HG02678 (cell line): ENCODE results near the gene DOCK4.
A peak's percentile ranks its signal among the peaks of the same experiment; 100 is the strongest.

Experiments
- ATAC-seq: cut with Tn5 transposase; IDR thresholded peaks from one replicate; pipeline ENCODE4 v1.9.1; 2021; ENCODE audit warnings: mild to moderate bottlenecking, moderate library complexity; ENCODE audit not compliant: unreplicated experiment

Gene DOCK4

DNA sequence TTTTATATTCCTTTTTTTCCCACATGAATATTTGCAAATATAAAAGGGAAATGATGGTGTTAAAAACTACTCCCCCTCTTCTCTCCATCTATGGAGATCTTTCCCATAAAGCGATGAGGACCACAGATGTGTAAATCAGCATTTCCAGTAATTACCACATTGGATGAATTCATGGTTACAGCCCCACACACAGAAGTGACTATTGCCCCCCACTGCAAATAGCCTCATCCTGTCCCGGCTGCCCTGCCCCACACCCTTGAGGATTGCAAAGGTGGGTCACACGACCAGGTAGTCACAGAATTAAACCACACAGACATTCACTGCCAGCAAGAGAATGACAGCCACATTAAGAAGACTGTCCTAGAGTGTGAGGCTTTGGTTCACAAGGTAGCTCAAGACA is 145.1 kb downstream of the DOCK4 start:
- ATAC-seq: no peak

DNA sequence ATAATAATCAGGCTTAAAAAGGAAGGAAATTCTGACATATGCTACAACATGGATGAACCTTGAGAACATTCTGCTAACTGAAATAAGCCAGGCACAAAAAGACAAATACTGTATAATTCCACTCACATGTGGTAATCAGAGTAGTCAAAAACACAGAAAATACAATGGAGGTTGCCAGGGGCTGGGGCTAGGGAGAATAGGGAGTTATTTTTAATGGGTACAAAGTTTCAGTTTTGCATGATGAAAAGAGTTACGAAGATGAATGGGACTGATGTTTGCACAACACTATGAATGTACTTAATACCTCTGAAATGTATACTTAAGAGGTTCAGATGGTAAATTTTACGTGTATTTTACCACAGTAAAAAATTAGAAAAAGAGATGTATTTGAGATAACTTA is 145.6 kb downstream of the DOCK4 start:
- no peak for ATAC-seq

DNA sequence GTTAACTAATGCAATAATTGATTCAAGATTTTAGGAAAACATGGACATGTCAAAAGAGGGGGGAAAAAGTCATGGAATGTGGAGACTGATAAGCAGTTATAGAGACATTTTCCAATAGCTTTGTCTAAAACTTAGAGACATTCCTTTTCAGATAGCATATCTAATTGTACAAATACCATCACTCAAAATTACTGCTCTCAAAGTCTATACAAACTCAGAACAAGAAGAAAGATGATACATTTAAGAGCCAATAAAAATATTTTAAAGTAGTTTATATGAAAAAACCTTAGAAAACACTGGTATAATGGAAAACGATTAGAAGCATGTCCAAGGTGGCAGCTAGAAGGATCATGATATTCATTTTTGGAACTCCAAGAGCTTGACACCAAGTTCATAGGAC is 146.5 kb downstream of the DOCK4 start:
- ATAC-seq: no peak

DNA sequence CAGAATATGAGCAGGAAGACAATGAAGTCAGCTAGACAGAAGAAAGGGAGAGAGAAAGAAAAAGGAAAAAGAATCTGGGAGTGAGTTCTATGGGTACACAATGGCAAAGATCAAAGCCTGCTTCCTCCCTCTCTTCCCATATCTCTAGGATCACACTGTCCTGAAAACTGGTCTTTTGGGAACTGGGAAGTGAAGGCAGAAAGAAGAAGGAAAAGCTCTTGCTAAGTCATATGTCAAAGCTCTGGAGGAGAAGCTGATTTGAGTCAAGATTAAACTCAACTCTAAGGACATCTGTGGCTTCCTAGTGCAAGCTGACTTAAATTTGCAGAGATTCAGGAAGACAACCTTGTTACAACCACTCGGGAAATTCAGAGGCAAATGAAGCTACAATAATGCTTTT is 147.5 kb downstream of the DOCK4 start:
- ATAC-seq: no peak

DNA sequence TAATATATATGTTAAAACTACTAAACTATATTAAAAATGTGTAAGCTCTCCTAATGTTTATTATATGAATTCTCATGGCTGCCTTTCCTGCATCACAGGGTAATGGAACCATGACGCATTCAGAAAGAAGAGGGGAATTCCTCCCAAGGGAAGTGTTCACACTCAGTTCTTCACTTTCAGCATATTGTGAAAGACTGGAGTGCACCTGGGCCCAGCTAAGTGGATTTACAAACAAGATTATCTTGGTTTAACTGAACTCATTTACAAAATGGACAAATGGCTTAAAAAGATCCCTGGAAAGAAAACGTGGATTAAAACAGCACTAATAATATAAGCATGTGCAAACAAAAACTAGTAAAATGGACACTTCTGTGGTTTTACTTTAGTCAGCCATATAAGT is 149.8 kb downstream of the DOCK4 start:
- ATAC-seq: peak; percentile 87

DNA sequence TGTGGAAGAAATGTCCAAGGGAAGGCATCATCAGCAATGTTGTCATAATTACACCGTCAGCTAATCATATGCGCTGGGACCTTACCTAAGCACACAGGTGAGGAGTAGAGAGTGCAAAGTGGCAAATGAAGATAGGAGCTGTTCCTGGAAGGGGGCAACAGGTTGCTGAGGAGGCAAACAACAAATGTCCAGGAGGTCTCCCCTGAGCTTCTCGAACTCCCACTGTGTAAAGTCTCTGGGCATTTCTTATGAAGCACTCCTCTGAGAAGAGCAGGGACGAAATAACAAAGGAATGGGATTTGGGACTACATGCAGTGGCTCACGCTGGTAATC is 152.5 kb downstream of the DOCK4 start:
- no peak for ATAC-seq

DNA sequence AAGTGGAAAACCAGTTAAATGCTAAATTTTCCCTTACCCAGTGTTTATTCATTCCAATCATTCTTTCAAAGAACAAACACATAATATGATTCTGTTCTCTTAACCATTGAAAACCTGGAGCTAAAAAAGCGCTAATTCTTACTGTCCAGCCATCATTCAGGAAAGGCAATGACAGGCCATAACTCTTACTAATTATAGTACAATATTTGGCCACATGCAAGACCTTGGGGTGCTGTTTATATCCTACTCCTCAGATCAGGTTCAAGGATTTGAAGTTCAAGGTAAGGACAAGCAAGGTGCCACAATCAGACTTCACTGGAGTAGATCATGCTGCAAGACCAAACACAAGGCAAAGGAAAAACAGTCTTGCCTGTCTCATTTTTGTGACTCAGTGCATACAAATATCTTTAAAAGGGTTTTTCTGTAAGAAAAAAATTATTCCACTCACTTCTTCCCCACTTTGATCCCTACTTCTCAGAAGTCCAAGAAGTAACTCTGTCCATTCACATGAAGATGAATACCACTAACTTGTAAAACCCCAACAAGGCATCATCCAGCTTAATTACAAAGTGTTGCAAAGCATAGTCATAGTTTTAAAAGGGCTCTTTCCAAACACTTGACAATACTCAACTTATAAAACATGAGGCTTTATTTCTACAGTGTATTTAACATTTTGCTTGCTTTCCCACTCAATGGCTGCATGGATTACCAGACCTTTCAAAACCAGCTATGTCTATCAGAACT is 153.0 kb downstream of the DOCK4 start:
- no peak for ATAC-seq

DNA sequence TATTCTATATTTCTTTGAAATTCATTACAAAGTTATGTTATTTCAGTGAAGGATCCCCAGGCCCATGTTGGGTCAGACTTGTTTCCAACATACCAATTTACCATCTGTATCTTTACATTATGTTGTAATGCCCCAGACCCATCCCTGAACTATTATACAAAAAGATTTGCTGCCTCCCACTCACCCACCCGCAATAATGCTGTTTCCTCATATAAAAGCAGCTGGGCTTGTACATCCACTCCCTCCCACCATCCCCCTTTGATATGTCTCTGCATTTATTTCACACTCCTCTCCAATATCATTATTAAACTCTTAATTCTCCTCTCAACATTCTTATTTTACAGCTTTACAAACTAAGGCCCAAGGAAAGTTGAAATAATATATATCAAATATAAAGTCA is 153.7 kb downstream of the DOCK4 start:
- ATAC-seq: no peak

DNA sequence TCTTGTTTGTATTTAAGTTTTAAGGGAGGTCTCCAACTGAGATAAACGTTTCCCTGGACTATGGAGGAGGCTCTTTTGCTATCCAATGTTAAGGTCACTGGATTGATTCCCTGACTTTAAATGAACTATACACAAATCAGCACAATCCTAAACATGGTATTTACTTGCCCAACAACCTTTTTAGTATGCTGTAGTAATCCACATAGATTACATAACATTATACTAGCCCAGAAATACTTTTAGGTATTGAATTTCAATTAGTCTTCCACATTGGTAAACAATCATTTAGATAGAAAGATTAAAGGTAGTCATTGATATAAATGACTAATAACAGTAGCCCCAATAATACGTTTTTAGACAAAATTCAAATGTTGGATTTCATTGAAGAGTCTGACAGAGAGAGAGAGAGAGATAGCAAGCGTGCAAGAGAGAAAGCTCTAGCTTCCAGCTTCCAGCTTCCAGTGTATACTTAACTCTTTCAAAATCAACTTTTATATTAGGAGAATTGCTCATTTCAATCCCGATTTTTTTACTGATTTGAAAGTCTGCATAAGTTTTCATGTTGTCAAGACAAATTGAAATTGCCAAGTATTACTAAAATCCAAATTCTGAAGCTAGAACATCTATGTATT is 155.8 kb downstream of the DOCK4 start:
- no peak for ATAC-seq

DNA sequence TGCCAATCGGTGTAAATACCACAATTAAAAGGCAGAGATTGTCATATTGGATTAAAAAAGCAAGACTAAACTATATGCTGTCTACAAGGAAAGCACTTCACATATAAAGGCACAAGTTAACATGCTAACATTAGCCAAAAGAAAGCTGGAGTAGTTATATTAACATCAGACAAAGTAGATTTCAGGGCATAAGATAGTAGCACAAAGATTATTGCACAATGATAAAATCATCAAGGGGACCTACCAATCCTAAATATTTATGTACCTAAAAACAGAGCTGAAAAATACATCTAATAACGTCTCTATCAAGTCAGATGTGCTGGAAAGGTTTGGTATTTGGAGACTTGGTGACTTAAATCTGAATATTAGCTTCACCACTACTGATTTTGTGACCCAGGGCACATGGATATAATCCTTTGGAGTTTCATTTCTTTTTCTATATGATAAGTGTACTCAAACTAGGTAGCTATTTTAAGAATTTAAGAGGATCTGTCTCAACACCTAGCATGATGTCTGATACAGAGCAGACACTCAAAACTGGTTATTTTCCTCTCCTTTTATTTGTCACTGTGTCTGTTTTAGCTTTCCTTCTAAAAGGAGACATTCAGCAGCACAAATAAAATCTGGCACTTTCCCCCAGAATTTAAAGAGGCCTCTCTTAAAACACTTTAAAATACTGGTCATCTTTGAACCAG is 156.5 kb downstream of the DOCK4 start:
- ATAC-seq: no peak

DNA sequence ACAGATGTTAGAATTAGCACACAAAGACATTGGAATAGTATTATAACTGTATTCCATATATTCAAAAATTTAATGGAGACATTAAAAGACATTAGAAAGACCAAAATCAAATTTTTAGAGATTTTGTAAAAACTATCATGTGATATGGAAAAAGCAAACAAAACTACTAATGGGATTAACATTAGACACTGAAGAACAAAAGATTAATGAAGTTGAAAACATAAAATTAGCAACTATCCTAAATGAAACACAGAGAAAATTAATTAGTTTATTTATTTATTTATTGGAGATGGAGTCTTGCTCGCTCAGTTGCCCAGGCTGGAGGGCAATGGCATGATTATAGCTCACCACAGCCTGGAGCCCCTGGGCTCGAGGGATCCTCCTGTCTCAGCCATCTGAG is 158.8 kb downstream of the DOCK4 start:
- ATAC-seq: no peak

DNA sequence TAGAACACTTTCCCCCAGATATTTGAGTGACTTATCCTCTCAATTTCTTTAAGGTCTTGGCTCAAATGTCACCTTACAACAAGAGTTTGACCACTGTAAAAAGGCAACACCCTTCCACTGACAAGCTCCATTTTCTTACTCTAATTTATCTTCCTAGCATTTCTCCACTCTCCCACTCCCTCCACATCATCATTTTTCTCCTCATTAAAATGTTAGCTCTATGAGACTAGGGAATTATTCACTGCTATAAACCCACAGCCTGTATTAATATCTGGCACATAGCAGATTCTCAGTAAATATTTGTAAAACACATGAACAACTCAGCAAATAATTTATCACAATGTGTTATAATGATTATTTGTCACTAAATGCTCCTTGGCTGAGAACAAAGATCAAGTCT is 161.0 kb downstream of the DOCK4 start:
- no peak for ATAC-seq

DNA sequence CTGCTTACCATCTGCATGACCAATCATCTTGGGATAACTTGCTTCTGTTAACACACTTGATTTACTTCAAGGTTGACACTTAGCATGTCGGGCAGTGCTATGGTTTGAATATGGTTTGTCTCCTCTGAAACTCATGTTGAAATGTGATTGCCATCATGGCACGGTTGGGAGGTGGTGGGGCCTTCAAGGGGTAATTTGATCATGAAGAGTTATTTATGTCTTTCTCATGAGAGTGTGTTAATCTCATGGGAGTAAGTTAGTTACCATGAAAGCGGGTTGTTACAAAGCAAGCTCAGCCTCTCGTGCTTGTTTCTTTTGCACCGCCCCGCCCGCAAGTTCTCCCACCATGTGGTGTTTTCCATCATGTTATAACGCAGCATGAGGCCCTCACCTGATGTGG is 163.6 kb downstream of the DOCK4 start:
- no peak for ATAC-seq

DNA sequence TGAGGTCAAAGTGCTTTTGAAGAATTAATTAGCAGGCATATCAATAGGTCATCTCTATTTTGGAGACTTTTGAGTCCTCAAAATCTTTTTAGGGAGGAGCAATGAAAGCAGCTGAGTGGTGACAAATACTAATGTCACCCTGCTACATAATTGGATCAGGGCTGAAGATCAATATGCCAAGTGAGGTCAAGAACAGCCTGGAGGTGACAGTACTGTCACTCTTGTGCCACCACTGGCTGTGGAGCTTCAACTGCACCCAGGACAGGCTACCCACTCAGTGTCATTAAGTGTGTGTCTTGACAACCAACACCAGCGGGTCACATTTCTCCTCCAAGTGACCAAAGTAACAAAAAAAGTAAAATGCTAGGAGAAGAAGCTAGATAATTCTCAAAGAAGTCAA is 167.8 kb downstream of the DOCK4 start:
- ATAC-seq: no peak

DNA sequence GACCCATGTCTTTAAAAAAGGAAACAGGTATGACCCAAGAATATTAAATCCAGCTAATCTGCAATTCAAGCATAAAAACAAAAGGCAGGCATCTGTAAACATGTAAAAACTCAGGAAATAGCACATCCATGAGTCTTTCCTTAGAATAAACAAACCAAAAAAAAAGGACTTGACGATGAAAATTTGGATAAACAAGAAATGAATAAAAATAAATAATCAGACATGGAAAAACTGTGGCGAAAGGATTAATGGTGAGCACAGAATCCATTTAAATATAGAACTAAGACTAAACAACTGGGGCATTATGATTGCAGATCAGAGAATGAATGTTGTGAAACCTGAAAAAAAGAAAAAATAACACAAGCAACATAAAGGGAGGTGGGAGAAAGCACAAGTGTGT is 170.1 kb downstream of the DOCK4 start:
- no peak for ATAC-seq

DNA sequence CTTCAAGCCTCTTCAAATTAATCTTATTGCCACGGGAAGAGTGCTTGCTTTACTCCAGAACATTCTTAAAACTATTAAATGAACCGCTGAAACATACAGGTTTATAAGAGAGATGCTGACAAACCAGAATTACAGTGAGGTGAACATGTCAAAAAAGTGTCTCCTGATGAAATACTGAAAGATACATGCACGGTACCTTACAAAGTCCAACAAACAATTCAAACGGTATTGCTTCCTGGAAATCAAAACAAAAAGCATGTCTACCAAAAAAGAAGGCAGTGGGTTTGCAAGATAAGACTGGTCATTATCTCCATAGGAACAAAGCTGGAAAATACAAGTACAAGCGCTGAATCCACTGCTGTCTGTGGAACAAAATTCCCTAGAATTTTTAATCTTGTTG is 174.5 kb downstream of the DOCK4 start:
- no peak for ATAC-seq

DNA sequence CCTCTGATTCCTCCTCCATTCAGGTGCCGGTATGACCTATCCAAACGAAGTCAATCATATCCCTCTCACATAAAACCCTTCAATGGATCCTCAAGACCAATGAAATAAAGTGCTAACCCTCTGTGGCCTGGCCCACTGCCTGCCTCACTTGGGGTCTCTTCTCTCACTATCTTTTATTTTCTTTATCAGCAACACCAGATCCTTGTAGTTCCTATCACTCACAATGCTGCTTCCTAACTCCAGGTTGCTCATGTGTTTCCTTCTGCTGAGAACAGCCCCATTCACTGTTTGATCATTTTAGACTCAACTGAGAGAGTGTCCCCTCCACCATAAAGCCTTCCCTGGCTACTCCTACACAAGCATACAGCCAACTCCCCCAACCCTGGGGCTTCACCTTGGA is 180.6 kb downstream of the DOCK4 start:
- ATAC-seq: no peak

DNA sequence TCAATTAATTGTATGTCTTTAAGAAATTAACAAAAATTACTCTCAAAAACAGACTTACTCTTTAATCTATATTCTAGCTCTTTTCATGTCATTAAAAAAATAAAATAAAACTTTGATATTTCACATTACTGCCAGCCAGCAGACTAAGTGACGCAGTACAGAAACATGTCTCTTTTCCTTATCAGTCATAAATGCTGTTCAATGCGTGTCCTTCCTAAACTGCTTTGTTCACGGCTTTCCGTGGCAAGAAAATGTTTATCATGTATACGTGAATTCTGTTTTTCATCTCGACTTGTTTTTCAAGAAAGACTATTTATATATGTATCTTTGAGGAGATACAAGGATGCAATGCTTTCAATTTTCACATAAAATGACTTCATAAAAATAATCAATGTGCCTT is 182.4 kb downstream of the DOCK4 start:
- no peak for ATAC-seq

DNA sequence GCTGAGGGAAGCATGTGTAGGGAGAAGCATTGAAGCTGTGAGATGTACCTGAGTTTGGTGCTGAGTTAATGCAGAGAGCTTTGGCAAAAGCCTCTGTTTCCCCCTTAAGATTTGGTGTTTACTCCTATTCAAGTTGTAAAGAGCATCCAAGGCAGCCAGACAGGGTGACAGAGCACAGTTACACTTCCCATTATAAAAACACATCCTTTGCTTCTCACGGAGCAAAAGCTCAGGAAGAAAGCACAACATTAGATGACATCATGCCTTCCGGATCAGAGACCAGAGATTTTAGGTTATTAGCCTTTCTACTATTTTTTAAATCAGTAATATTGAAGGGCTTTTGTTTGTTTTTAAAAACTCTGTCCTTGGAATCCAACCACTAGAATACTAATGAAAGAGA is 182.9 kb downstream of the DOCK4 start:
- ATAC-seq: no peak

DNA sequence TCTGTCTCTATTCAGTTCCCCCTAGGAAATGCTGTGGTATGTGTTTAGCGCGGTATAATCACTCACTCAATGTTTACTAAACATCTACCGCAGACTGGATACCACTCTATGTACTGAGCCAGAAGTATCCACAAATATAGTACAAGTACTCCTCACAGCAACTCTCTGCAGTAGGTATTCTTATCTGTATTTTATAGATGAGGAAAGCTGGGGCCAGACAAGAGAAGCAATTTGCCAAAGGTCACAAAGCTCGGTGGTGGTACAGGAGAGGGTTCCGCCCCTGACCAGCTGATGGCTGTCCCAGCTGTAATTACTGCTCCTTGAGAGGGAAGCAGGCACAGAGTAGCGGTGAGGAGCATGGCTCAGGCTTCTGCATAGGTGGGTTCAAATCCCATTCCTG is 184.1 kb downstream of the DOCK4 start:
- no peak for ATAC-seq

DNA sequence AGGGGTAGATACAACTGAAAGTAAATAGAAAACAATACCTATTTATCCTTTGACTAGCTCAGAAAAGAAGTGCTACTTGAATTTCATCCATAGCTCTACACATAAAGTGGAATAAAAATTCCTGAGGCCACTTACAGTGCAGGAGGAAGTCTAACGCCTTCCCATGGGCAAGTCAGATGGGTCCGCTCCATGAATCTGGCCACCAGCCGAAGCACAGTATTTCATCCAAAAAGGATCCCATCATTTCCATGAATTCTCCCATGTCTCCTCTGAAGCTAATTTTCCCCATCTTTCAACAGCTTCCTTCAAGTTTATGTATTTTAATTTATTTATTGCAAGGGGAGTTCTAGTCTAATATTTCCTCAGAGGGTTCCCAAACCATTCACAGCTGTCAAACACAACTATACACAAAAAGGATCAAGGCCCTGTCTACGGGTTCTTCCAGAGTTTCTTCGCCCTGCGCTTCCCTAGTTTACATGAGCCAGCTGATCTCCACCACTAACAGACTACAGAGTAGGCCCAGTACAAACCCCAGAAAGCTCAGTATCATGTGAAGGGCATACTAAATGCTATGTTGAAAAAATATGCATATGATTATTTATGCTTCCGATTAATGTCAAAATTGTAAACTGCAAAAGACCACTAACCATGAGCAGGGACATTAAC is 184.7 kb downstream of the DOCK4 start:
- ATAC-seq: no peak

DNA sequence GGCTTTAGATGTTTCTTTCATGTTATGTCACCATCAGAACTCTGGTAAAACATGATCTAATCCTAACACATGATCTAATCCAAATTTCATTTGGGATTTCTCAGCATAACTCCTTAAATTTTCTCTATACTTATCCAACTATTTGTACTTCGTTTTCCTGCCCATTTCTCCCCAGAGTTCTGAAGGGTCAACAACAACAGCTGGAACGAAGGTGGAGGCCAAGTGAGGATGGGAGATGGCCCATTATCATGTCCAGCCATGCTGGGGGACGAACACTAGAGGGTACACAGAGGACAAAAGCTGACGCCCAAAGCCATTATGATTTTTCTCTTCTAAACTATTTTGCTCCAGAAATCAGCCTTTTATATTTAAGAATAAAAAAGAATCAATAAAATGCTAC is 185.4 kb downstream of the DOCK4 start:
- ATAC-seq: no peak
